Ovary (tissue), 10 donors: ENCODE measurements around the gene KRT6A. TPM values are rescaled to one million over a fixed set of nuclear protein-coding genes. Genes with fewer than 3 reads are reported as not detected.

Experiments
- DNase-seq, 5 donors: peaks; one replicate each; pipeline ENCODE4 v3.0.0-alpha.2; 2019 to 2020
- H3K27ac ChIP-seq, 2 donors: fragments of 200-600 bp; one replicate each; pipeline versions ENCODE4 v1.5.1 to v1.8.0; 2019 to 2022
- H3K27me3 ChIP-seq: fragments of 200-600 bp; one replicate; pipeline ENCODE4 v1.8.0; 2022
- H3K36me3 ChIP-seq: fragments of 200-600 bp; sonication (generic); one replicate; pipeline ENCODE4 v1.5.1; 2019
- H3K4me1 ChIP-seq: one replicate; pipeline ENCODE4 v1.8.1; 2013; ENCODE audit warnings: mild to moderate bottlenecking, moderate library complexity; ENCODE audit not compliant: insufficient read depth
- H3K4me3 ChIP-seq: fragments of 200-600 bp; sonication (generic); one replicate; pipeline ENCODE4 v1.5.1; 2017
- H3K9me3 ChIP-seq, 2 donors: fragments of 200-600 bp in 1 of 2; sonication (generic) in 1 of 2; one replicate each; pipeline versions ENCODE4 v1.5.1 to v1.8.1; 2013 to 2019; ENCODE audit warnings: mild to moderate bottlenecking in 1 of 2, moderate library complexity in 1 of 2
- EP300 ChIP-seq: sonication (generic); formaldehyde crosslinking; IDR thresholded peaks from one replicate; pipeline ENCODE4 v1.6.1; 2017; ENCODE audit warnings: antibody characterized with exemption
- POLR2A ChIP-seq: fragments of 450-650 bp; IDR thresholded peaks from one replicate; pipeline ENCODE4 v1.6.1; 2017; ENCODE audit warnings: antibody characterized with exemption, mild to moderate bottlenecking, moderate library complexity
- WGBS, 3 donors: extraction: QIAGEN DNeasy Blood & Tissue Kit in 1 of 3; methylation state at CpG; one replicate each; pipeline versions ENCODE4 v1.1.5 to v1.1.7; 2013 to 2017; 5-methylcytosine and 5-hydroxymethylcytosine counted together
- intact Hi-C, 4 donors: fragments of 100-400 bp; cut with DNase I; formaldehyde crosslinking; loops; one replicate each; pipeline versions ENCODE4 v1.11.0 to v1.15.1; 2022 to 2023
- long read RNA-seq, 3 donors: library from polyadenylated mRNA in 2 of 3; unstranded in 2 of 3; transcript quantifications; one replicate each; pipeline ENCODE4 v2.0.0 and lab custom pipeline, GENCODE V29; 2021 to 2026
- polyA plus RNA-seq, 2 donors: library from polyadenylated mRNA; stranded (reverse); fragments of 200-250 nt in 1 of 2; fragments of 350-450 nt in 1 of 2; fragmentation: Illumina TruSeq in 1 of 2; extraction: RNeasy Lipid Tissue Mini Kit (QIAGEN cat#74804) in 1 of 2; gene quantifications; one replicate each; pipeline ENCODE4 v1.2.3, GENCODE V29; 2013 to 2014
- total RNA-seq, 7 donors: library from RNA; depleted of rRNA in 2 of 7; stranded (reverse); fragments of >200 nt in 2 of 7; fragmentation: NEBNext Ultra II Directional in 3 of 7; extraction: Animal tissue kit (Norgen Biotek cat#: 25700) in 3 of 7; gene quantifications; one replicate each; pipeline versions ENCODE4 v1.1.0 to v1.2.4, GENCODE V29; 2016 to 2023
- TF ChIP-seq, protein P1 (sequence below), 3 donors: fragments of 450-650 bp in 2 of 3; fragments of 200-600 bp in 1 of 3; IDR thresholded peaks; one replicate each; pipeline versions ENCODE4 v1.5.1 to v1.8.0; 2016 to 2022; ENCODE audit warnings: antibody characterized with exemption in 3 of 3, mild to moderate bottlenecking in 1 of 3
- donor health status: DM: no; HTN: no; CAD: no; lungs with moderate emphysema.
- donor health status: DM: no; HTN: no; CAD: no.
- donor health status: Bipolar disorder and iron deficiency.
- donor health status: DM: yes; HTN: yes; CAD: no.
- donor health status: DM: no; HTN: no; CAD: no.
- donor health status: DM: yes; HTN: yes; CAD: no.

KRT6A gene
- total RNA-seq: 10 to 100 TPM in 1 of 7 donors, 1 to 10 TPM in 3, under 1 TPM in 2, not detected in 1; 0.50 to 14.5 (median 1.4) TPM
- under 1 TPM in 1 of 2 donors, not detected in 1; 0.15 TPM for polyA plus RNA-seq
- long read RNA-seq, donor 1: 0 reads
- long read RNA-seq, donor 2: 0 reads
- long read RNA-seq, donor 3, partial matches to known transcripts: 0 of 1 reads
- long read RNA-seq, donor 3, other reads (novel, unspliced or antisense): 0 of 1 reads

- Histone ChIP-seq H3K4me3 (no peak within 1 kb of the TSS), H3K36me3 (no peaks in the 10 kb centered on the region), H3K9me3 (no peaks in the 10 kb centered on the region), H3K27ac (no peak within 1 kb of the TSS), H3K27me3 (no peaks in the 10 kb centered on the region), H3K4me1 (no peaks in the 10 kb centered on the region)
- 86 to 97% (median 93%) methylated on average over 2 of the region's 2 CpGs for WGBS, 3 donors
- no peak for DNase-seq
- intact Hi-C loops: no loop called here
- TF ChIP-seq, protein P1, sequence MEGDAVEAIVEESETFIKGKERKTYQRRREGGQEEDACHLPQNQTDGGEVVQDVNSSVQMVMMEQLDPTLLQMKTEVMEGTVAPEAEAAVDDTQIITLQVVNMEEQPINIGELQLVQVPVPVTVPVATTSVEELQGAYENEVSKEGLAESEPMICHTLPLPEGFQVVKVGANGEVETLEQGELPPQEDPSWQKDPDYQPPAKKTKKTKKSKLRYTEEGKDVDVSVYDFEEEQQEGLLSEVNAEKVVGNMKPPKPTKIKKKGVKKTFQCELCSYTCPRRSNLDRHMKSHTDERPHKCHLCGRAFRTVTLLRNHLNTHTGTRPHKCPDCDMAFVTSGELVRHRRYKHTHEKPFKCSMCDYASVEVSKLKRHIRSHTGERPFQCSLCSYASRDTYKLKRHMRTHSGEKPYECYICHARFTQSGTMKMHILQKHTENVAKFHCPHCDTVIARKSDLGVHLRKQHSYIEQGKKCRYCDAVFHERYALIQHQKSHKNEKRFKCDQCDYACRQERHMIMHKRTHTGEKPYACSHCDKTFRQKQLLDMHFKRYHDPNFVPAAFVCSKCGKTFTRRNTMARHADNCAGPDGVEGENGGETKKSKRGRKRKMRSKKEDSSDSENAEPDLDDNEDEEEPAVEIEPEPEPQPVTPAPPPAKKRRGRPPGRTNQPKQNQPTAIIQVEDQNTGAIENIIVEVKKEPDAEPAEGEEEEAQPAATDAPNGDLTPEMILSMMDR (IDR thresholded peaks at IDR 0.05): no peak
- TF ChIP-seq EP300: no peak
- TF ChIP-seq POLR2A: no peak
These were observed at the start of gene KRT6A for GRCh38 chr12:52493172-52493571. Gene KRT6A (minus strand): TSS chr12:52493257. CDS start chr12:52493188, 69 bp downstream.

DNA sequence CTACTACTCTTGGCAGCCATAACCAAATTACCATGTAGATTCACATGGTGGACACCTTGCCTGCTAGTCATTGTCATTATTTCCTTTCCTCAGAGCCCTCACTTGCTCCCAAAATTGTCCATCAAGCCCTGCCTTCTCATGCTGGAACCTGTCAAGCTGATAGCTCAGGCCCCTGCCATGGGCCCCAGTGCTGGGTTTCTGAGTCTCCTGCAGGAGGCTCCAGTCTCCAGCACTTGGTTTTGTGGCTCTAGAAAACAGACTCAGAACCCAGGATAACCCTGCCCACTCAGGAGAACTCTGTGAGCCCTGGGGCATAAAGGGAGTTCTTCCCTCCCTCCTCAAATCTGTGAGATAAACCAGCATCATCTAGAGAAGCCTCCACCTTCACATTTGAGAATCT lies 49.1 kb upstream of the KRT6A start:
- no peaks in the 10 kb centered on the region for H3K27me3 ChIP-seq
- TF ChIP-seq, protein P1 (IDR thresholded peaks at IDR 0.05): no peak
- TF ChIP-seq EP300 (no peak), POLR2A (no peak)
- no peak overlapping the region for H3K27ac ChIP-seq
- H3K9me3 ChIP-seq: no peaks in the 10 kb centered on the region
- no peak overlapping the region for H3K4me3 ChIP-seq
- DNase-seq: no peak
- no peaks in the 10 kb centered on the region for H3K36me3 ChIP-seq
- intact Hi-C loops: no loop called here
- H3K4me1 ChIP-seq: no peaks in the 10 kb centered on the region

DNA sequence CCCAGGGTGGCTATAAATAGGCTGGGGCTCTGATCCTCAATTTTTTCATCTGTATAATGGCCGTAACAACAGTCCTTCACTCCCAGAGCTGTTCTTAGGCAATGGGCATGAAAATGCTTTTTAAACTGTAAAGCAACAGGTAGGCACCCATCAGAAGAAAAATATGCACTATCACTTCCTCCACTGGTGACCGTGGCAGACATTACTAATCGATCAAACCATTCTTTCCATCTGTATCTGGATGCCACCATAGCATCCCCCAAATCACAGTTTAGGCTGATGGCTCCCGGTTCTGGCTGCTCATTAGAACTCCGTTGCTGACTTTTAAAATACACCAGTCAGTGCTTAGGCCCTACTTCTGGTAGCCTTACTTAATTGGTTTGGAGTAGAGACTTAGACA lies 48.7 kb upstream of the KRT6A start:
- DNase-seq: no peak
- WGBS, 3 donors: 92 to 95% (median 93%) methylated on average over 5 of the region's 5 CpGs
- intact Hi-C loops: no loop called here
- TF ChIP-seq POLR2A: no peak
- no peak for TF ChIP-seq EP300
- TF ChIP-seq, protein P1 (IDR thresholded peaks at IDR 0.05): no peak
- Histone ChIP-seq H3K36me3 (no peaks in the 10 kb centered on the region), H3K27ac (no peak overlapping the region), H3K27me3 (no peaks in the 10 kb centered on the region), H3K4me1 (no peaks in the 10 kb centered on the region), H3K9me3 (no peaks in the 10 kb centered on the region), H3K4me3 (no peak overlapping the region)

GRCh38 chr12:52540531-52540930 lies 47.5 kb upstream of the KRT6A start:
- intact Hi-C loops: no loop called here

More at GRCh38 chr12:52540531-52540930, 47.5 kb upstream of the KRT6A start:
- Histone ChIP-seq H3K4me1 (no peaks in the 10 kb centered on the region), H3K36me3 (no peaks in the 10 kb centered on the region), H3K27me3 (no peaks in the 10 kb centered on the region), H3K27ac (no peak overlapping the region), H3K4me3 (no peak overlapping the region), H3K9me3 (no peaks in the 10 kb centered on the region)
- 84 to 94% (median 90%) methylated on average over 7 of the region's 7 CpGs for WGBS, 3 donors
- no peak for DNase-seq
- TF ChIP-seq, protein P1 (IDR thresholded peaks at IDR 0.05): no peak
- TF ChIP-seq POLR2A (no peak), EP300 (no peak)
